ENCODE results near the gene BTBD9.

Gene BTBD9

GRCh38 chr6:38239719-38240451 lies 399.8 kb downstream of the BTBD9 start:
- FAIRE-seq, result peak; percentile 64
- TF ChIP-seq TAF1 (IDR thresholded peaks at IDR 0.05; ENCODE audit: borderline replicate concordance, low read depth, low read length) (no peak), POLR2AphosphoS5 (IDR thresholded peaks at IDR 0.05; ENCODE audit: low read depth, low read length) (no peak), POLR2A (IDR thresholded peaks at IDR 0.05; ENCODE audit: low read depth, low read length) (no peak)
- DNase-seq (ENCODE audit: insufficient read length), result no peak

GRCh38 chr6:38236631-38237030 lies 403.1 kb downstream of the BTBD9 start:
- FAIRE-seq, result no peak
- TF ChIP-seq TAF1 (IDR thresholded peaks at IDR 0.05; ENCODE audit: borderline replicate concordance, low read depth, low read length) (no peak), POLR2AphosphoS5 (IDR thresholded peaks at IDR 0.05; ENCODE audit: low read depth, low read length) (no peak), POLR2A (IDR thresholded peaks at IDR 0.05; ENCODE audit: low read depth, low read length) (no peak)

GRCh38 chr6:38234934-38235682 lies 404.6 kb downstream of the BTBD9 start:
- FAIRE-seq, result peak; percentile 83
- peak; percentile 42 for DNase-seq (ENCODE audit: insufficient read length)
- TF ChIP-seq TAF1 (IDR thresholded peaks at IDR 0.05; ENCODE audit: borderline replicate concordance, low read depth, low read length) (no peak), POLR2AphosphoS5 (IDR thresholded peaks at IDR 0.05; ENCODE audit: low read depth, low read length) (no peak), POLR2A (IDR thresholded peaks at IDR 0.05; ENCODE audit: low read depth, low read length) (no peak)

More at GRCh38 chr6:38236631-38237030, 403.1 kb downstream of the BTBD9 start:
- DNase-seq (ENCODE audit: insufficient read length), result no peak

- no peak for DNase-seq (ENCODE audit: insufficient read length)
- no peak for FAIRE-seq
- TF ChIP-seq TAF1 (IDR thresholded peaks at IDR 0.05; ENCODE audit: borderline replicate concordance, low read depth, low read length), result no peak
- TF ChIP-seq POLR2A (IDR thresholded peaks at IDR 0.05; ENCODE audit: low read depth, low read length), result no peak
- no peak for TF ChIP-seq POLR2AphosphoS5 (IDR thresholded peaks at IDR 0.05; ENCODE audit: low read depth, low read length)
Measured at GRCh38 chr6:38234141-38234540, 405.6 kb downstream of the BTBD9 start.

- no peak for TF ChIP-seq POLR2AphosphoS5 (IDR thresholded peaks at IDR 0.05; ENCODE audit: low read depth, low read length)
- no peak for TF ChIP-seq TAF1 (IDR thresholded peaks at IDR 0.05; ENCODE audit: borderline replicate concordance, low read depth, low read length)
- no peak for TF ChIP-seq POLR2A (IDR thresholded peaks at IDR 0.05; ENCODE audit: low read depth, low read length)
- DNase-seq (ENCODE audit: insufficient read length) (no peak), FAIRE-seq (peak; percentile 63)
Measured at GRCh38 chr6:38233161-38233791, 406.5 kb downstream of the BTBD9 start.

- TF ChIP-seq TAF1 (IDR thresholded peaks at IDR 0.05; ENCODE audit: borderline replicate concordance, low read depth, low read length) (no peak), POLR2A (IDR thresholded peaks at IDR 0.05; ENCODE audit: low read depth, low read length) (no peak), POLR2AphosphoS5 (IDR thresholded peaks at IDR 0.05; ENCODE audit: low read depth, low read length) (no peak)
- no peak for FAIRE-seq
- no peak for DNase-seq (ENCODE audit: insufficient read length)
Measured at GRCh38 chr6:38225766-38226165, 414.0 kb downstream of the BTBD9 start.

- no peak for TF ChIP-seq POLR2AphosphoS5 (IDR thresholded peaks at IDR 0.05; ENCODE audit: low read depth, low read length)
- TF ChIP-seq TAF1 (IDR thresholded peaks at IDR 0.05; ENCODE audit: borderline replicate concordance, low read depth, low read length), result no peak
- TF ChIP-seq POLR2A (IDR thresholded peaks at IDR 0.05; ENCODE audit: low read depth, low read length), result no peak
- no peak for FAIRE-seq
- DNase-seq (ENCODE audit: insufficient read length), result no peak
Measured at GRCh38 chr6:38221251-38221650, 418.5 kb downstream of the BTBD9 start.

- no peak for TF ChIP-seq POLR2A (IDR thresholded peaks at IDR 0.05; ENCODE audit: low read depth, low read length)
- TF ChIP-seq TAF1 (IDR thresholded peaks at IDR 0.05; ENCODE audit: borderline replicate concordance, low read depth, low read length), result no peak
- TF ChIP-seq POLR2AphosphoS5 (IDR thresholded peaks at IDR 0.05; ENCODE audit: low read depth, low read length), result no peak
- no peak for FAIRE-seq
- no peak for DNase-seq (ENCODE audit: insufficient read length)
Measured at GRCh38 chr6:38220069-38220723, 419.5 kb downstream of the BTBD9 start.

GRCh38 chr6:38218235-38218634 lies 421.5 kb downstream of the BTBD9 start:
- TF ChIP-seq POLR2AphosphoS5 (IDR thresholded peaks at IDR 0.05; ENCODE audit: low read depth, low read length) (no peak), TAF1 (IDR thresholded peaks at IDR 0.05; ENCODE audit: borderline replicate concordance, low read depth, low read length) (no peak), POLR2A (IDR thresholded peaks at IDR 0.05; ENCODE audit: low read depth, low read length) (no peak)
- no peak for DNase-seq (ENCODE audit: insufficient read length)
- FAIRE-seq, result no peak

GRCh38 chr6:38216451-38216850 lies 423.3 kb downstream of the BTBD9 start:
- no peak for FAIRE-seq
- TF ChIP-seq POLR2AphosphoS5 (IDR thresholded peaks at IDR 0.05; ENCODE audit: low read depth, low read length), result no peak
- no peak for TF ChIP-seq TAF1 (IDR thresholded peaks at IDR 0.05; ENCODE audit: borderline replicate concordance, low read depth, low read length)
- TF ChIP-seq POLR2A (IDR thresholded peaks at IDR 0.05; ENCODE audit: low read depth, low read length), result no peak
- no peak for DNase-seq (ENCODE audit: insufficient read length)
